Measurements from ENCODE around the gene PPIL1. TPM values are rescaled to one million over a fixed set of nuclear protein-coding genes. Genes with fewer than 3 reads are reported as not detected.
A peak's percentile ranks its signal among the peaks of the same experiment; 100 is the strongest.

PPIL1 gene
- total and polyA plus RNA-seq, 2 experiments from 2014 or later: 51.7 to 53.0 TPM

DNA sequence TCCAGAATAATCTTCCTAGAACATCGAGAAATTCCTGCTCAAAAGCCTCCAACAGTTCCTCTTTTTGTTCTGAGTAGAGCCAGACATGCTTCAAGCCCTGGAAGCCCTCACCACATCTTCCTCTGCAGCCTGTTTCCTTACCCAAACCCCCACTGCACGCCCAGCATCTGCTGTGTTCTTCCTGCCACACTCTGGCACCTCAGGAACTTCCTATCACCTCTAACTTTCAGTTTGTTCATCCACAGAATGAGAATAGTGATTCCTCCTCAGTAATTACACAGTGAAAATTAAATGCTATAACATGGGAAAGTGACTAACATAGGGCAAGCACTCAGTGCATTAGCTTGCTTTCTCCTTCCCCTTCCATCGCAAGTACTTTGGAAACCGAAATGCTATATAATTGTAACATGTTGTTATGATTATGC is 37.4 kb upstream of the PPIL1 start:
- H3K4me2 ChIP-seq: no peak overlapping the region
- H3K27me3 ChIP-seq: no peaks in the 10 kb centered on the region
- WGBS (ENCODE audit: low lambda C conversion rate, missing lambda C conversion rate): 87% methylated on average over 4 of the region's 4 CpGs
- no peak overlapping the region for H2AFZ ChIP-seq
- H3K79me2 ChIP-seq: no peaks in the 10 kb centered on the region
- no peaks in the 10 kb centered on the region for H3K36me3 ChIP-seq (replicated peaks; ENCODE audit: insufficient read depth, low read depth)
- H3K9me2 ChIP-seq (replicated peaks; ENCODE audit: insufficient read depth): no peaks in the 10 kb centered on the region
- H3K27ac ChIP-seq: peak overlapping the region; percentile 64
- H3K4me3 ChIP-seq: no peak overlapping the region
- no peak for DNase-seq (ENCODE audit: low spot score)
- peaks cover 27% of the 10 kb centered on the region for H3K4me1 ChIP-seq (ENCODE audit: insufficient read depth)
- no peaks in the 10 kb centered on the region for H3K9me3 ChIP-seq (ENCODE audit: low read depth)
- TF ChIP-seq EZH2phosphoT487 (IDR thresholded peaks at IDR 0.05; ENCODE audit: low read depth, severe bottlenecking, unreplicated experiment): no peak
- TF ChIP-seq CTCF (IDR thresholded peaks at IDR 0.05; ENCODE audit: poor library complexity): no peak
- no peaks in the 10 kb centered on the region for H4K20me1 ChIP-seq (ENCODE audit: insufficient read depth, poor library complexity, severe bottlenecking)

DNA sequence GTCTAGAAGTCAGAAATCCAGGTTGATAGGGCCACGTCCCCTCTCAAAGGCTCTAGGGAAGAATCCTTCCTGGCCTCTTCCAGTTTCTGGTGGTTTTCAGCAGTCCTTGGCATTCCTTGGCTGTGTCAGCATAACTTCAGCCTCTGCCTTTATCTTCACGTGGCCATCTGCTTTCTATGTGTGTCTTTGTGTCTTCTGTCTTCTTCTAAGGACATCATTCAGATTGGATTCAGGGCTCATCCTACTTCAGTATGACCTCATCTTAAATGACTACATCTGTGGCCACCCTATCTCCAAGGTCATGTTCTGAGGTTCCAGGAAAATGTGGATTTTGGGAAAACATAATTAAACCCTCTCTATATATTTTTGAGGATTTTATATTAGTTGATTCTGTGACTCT is 34.1 kb upstream of the PPIL1 start:
- no peaks in the 10 kb centered on the region for H3K27me3 ChIP-seq
- H3K9me3 ChIP-seq (ENCODE audit: low read depth): no peaks in the 10 kb centered on the region
- H4K20me1 ChIP-seq (ENCODE audit: insufficient read depth, poor library complexity, severe bottlenecking): no peaks in the 10 kb centered on the region
- H3K79me2 ChIP-seq: no peaks in the 10 kb centered on the region
- no peak for DNase-seq (ENCODE audit: low spot score)
- no peak for TF ChIP-seq EZH2phosphoT487 (IDR thresholded peaks at IDR 0.05; ENCODE audit: low read depth, severe bottlenecking, unreplicated experiment)
- no peak for TF ChIP-seq CTCF (IDR thresholded peaks at IDR 0.05; ENCODE audit: poor library complexity)
- TF ChIP-seq EZH2 (IDR thresholded peaks at IDR 0.05; ENCODE audit: borderline replicate concordance): no peak
- WGBS (ENCODE audit: low lambda C conversion rate, missing lambda C conversion rate): 79% methylated on average over 2 of the region's 2 CpGs
- H3K9me2 ChIP-seq (replicated peaks; ENCODE audit: insufficient read depth): no peaks in the 10 kb centered on the region
- H3K4me3 ChIP-seq: no peak overlapping the region
- no peak overlapping the region for H3K4me2 ChIP-seq
- H3K27ac ChIP-seq: peak overlapping the region; percentile 9
- H3K36me3 ChIP-seq (replicated peaks; ENCODE audit: insufficient read depth, low read depth): no peaks in the 10 kb centered on the region
- peaks cover 15% of the 10 kb centered on the region for H3K4me1 ChIP-seq (ENCODE audit: insufficient read depth)
- no peak overlapping the region for H2AFZ ChIP-seq

GRCh38 chr6:36907781-36908180 is 33.2 kb upstream of the PPIL1 start:
- H3K27me3 ChIP-seq: no peaks in the 10 kb centered on the region
- H3K4me1 ChIP-seq (ENCODE audit: insufficient read depth): peaks cover 7% of the 10 kb centered on the region
- H3K27ac ChIP-seq: peak overlapping the region; percentile 81
- H3K4me2 ChIP-seq: no peak overlapping the region
- H2AFZ ChIP-seq: no peak overlapping the region
- no peak overlapping the region for H3K4me3 ChIP-seq
- peak; percentile 47 for DNase-seq (ENCODE audit: low spot score)
- H3K36me3 ChIP-seq (replicated peaks; ENCODE audit: insufficient read depth, low read depth): no peaks in the 10 kb centered on the region
- H3K9me2 ChIP-seq (replicated peaks; ENCODE audit: insufficient read depth): no peaks in the 10 kb centered on the region
- no peaks in the 10 kb centered on the region for H3K79me2 ChIP-seq
- WGBS (ENCODE audit: low lambda C conversion rate, missing lambda C conversion rate): 60% methylated on average over 5 of the region's 5 CpGs
- H3K9me3 ChIP-seq (ENCODE audit: low read depth): no peaks in the 10 kb centered on the region
- H4K20me1 ChIP-seq (ENCODE audit: insufficient read depth, poor library complexity, severe bottlenecking): no peaks in the 10 kb centered on the region
- TF ChIP-seq CTCF (IDR thresholded peaks at IDR 0.05; ENCODE audit: poor library complexity): no peak
- TF ChIP-seq EZH2 (IDR thresholded peaks at IDR 0.05; ENCODE audit: borderline replicate concordance): no peak
- no peak for TF ChIP-seq EZH2phosphoT487 (IDR thresholded peaks at IDR 0.05; ENCODE audit: low read depth, severe bottlenecking, unreplicated experiment)

Measured in hepatocyte (in vitro differentiated cells).